Activated CD4-positive, alpha-beta memory T cell treated with anti-CD3 and anti-CD28 coated beads, Interleukin-2, amount 10 ng/mL, durations not matched to agents 7 days and 5 days (primary cell): ENCODE data around the gene MR1. TPM values are rescaled to one million over a fixed set of nuclear protein-coding genes. Genes with fewer than 3 reads are reported as not detected.
A peak's percentile ranks its signal among the peaks of the same experiment; 100 is the strongest.

Experiments
- CTCF ChIA-PET: fragments of 350-600 bp; sonication (Branson Sonifier 250); formaldehyde crosslinking; loops from one replicate; lab custom pipeline; 2021; ENCODE audit warnings: antibody characterized with exemption, inconsistent platforms; lab: Charles Lee
- POLR2A ChIA-PET: fragments of 350-600 bp; sonication (Branson Sonifier 250); formaldehyde crosslinking; loops from one replicate; lab custom pipeline; 2021; ENCODE audit warnings: antibody characterized with exemption; lab: Charles Lee
- DNase-seq: peaks from one replicate; pipeline ENCODE4 v3.0.0-alpha.2; 2020
- H3K27ac Mint-ChIP-seq: one replicate; pipeline ENCODE4 v1.8.0; 2021; ENCODE audit warnings: mild to moderate bottlenecking, mixed read lengths
- H3K27me3 Mint-ChIP-seq: one replicate; pipeline ENCODE4 v1.8.0; 2021; ENCODE audit warnings: mixed read lengths
- H3K36me3 Mint-ChIP-seq: one replicate; pipeline ENCODE4 v1.8.0; 2021; ENCODE audit warnings: low read depth, mixed read lengths
- H3K4me1 Mint-ChIP-seq: one replicate; pipeline ENCODE4 v1.8.0; 2021; ENCODE audit warnings: mixed read lengths
- H3K4me3 Mint-ChIP-seq: one replicate; pipeline ENCODE4 v1.8.0; 2021; ENCODE audit warnings: mild to moderate bottlenecking, mixed read lengths
- H3K9me3 Mint-ChIP-seq: one replicate; pipeline ENCODE4 v1.8.0; 2021; ENCODE audit warnings: mixed read lengths
- total RNA-seq, 2 experiments: library from RNA; stranded (reverse); gene quantifications; one replicate each; pipeline ENCODE4 v1.2.3, GENCODE V29; 2021

MR1 gene
- total RNA-seq, 2 experiments from 2014 or later: 36.4 to 36.5 TPM

- ChIA-PET POLR2A (interaction anchor here (0.6 to 13.2 kb wide), 24 partner anchors 10 to 602 kb away, joined by 3 to 374 read pairs (median 5); partner anchors contain the start of genes IER5, MR1 and STX6), CTCF (interaction anchor here (0.8 to 6.3 kb wide), 14 partner anchors 9 to 83 kb away, joined by 3 to 60 read pairs (median 4); partner anchors contain the start of gene MR1)
- Mint-ChIP-seq H3K27ac (peak overlapping the region; percentile 51), H3K4me1 (peaks cover 69% of the 10 kb centered on the region), H3K36me3 (no peaks in the 10 kb centered on the region), H3K9me3 (no peaks in the 10 kb centered on the region), H3K27me3 (peaks cover 35% of the 10 kb centered on the region), H3K4me3 (peak overlapping the region; percentile 78)
- DNase-seq: peak; percentile 94
Observed at GRCh38 chr1:181105134-181106021, 71.6 kb downstream of the MR1 start.

- peaks cover 40% of the 10 kb centered on the region for H3K27me3 Mint-ChIP-seq
- peaks cover 63% of the 10 kb centered on the region for H3K4me1 Mint-ChIP-seq
- H3K27ac Mint-ChIP-seq: peak overlapping the region; percentile 51
- H3K4me3 Mint-ChIP-seq: peak overlapping the region; percentile 70
- DNase-seq: no peak
- H3K36me3 Mint-ChIP-seq: no peaks in the 10 kb centered on the region
- ChIA-PET POLR2A (interaction anchor here (1.8 to 13.2 kb wide), 6 partner anchors 9 to 29 kb away, joined by 5 to 374 read pairs (median 17); partner anchors contain the start of gene IER5), CTCF (interaction anchor here (1.2 to 6.3 kb wide), 6 partner anchors 15 to 68 kb away, joined by 3 to 60 read pairs (median 4); no protein-coding TSS in a partner anchor)
- H3K9me3 Mint-ChIP-seq: no peaks in the 10 kb centered on the region
Observed at GRCh38 chr1:181106022-181106312, 72.2 kb downstream of the MR1 start.

GRCh38 chr1:181106479-181106878, 72.7 kb downstream of the MR1 start:
- Mint-ChIP-seq H3K36me3 (no peaks in the 10 kb centered on the region), H3K27me3 (peaks cover 45% of the 10 kb centered on the region), H3K9me3 (no peaks in the 10 kb centered on the region), H3K4me1 (peaks cover 58% of the 10 kb centered on the region), H3K4me3 (peak overlapping the region; percentile 70), H3K27ac (no peak overlapping the region)
- POLR2A ChIA-PET: interaction anchor here (1.3 to 13.2 kb wide), 7 partner anchors 9 to 29 kb away, joined by 3 to 374 read pairs (median 12); partner anchors contain the start of gene IER5
- no peak for DNase-seq
- CTCF ChIA-PET: interaction anchor here (1.6 to 6.3 kb wide), 4 partner anchors 15 to 69 kb away, joined by 3 to 60 read pairs (median 30); no protein-coding TSS in a partner anchor

- ChIA-PET POLR2A (interaction anchor here (1.3 to 13.2 kb wide), 4 partner anchors 10 to 28 kb away, joined by 3 to 374 read pairs (median 8); partner anchors contain the start of gene IER5), CTCF (interaction anchor here (6.1 to 6.3 kb wide), 2 partner anchors 16 to 34 kb away, joined by 55 to 60 read pairs; no protein-coding TSS in a partner anchor)
- Mint-ChIP-seq H3K4me3 (no peak overlapping the region), H3K4me1 (peaks cover 49% of the 10 kb centered on the region), H3K27ac (no peak overlapping the region), H3K9me3 (no peaks in the 10 kb centered on the region), H3K36me3 (no peaks in the 10 kb centered on the region), H3K27me3 (peaks cover 49% of the 10 kb centered on the region)
- DNase-seq: no peak
Observed at GRCh38 chr1:181107711-181108110, 73.9 kb downstream of the MR1 start.

GRCh38 chr1:181108304-181108867, 74.6 kb downstream of the MR1 start:
- Mint-ChIP-seq H3K27ac (no peak overlapping the region), H3K27me3 (peaks cover 49% of the 10 kb centered on the region), H3K4me1 (peaks cover 44% of the 10 kb centered on the region), H3K36me3 (no peaks in the 10 kb centered on the region), H3K4me3 (no peak overlapping the region), H3K9me3 (no peaks in the 10 kb centered on the region)
- ChIA-PET POLR2A (interaction anchor here (13.2 kb wide), 1 partner anchor 20 kb away, joined by 374 read pairs; the partner anchor contains the start of gene IER5), CTCF (no interaction called here)
- DNase-seq: no peak

DNA sequence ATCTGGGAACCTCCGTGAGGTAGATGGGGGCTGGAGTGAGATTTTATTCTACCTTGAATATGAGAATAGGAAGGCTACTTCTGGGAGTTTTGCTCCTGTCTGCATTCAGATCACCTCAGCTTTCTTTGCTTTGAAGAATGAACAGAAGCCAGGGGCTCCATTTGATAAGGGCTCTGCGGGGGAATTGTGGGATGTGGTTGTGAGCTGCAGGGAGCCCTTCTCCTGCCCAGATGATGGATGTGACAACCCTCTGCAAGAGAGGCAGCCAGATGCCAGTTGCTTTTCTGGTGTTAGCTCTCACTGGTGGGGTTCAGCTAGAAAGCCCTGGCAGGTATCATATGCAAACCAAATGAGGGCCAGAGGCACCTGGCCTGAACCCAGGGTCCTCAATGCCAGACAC, 76.2 kb downstream of the MR1 start:
- peaks cover 49% of the 10 kb centered on the region for H3K27me3 Mint-ChIP-seq
- DNase-seq: no peak
- no peaks in the 10 kb centered on the region for H3K9me3 Mint-ChIP-seq
- no peak overlapping the region for H3K4me3 Mint-ChIP-seq
- no peak overlapping the region for H3K27ac Mint-ChIP-seq
- H3K36me3 Mint-ChIP-seq: no peaks in the 10 kb centered on the region
- peaks cover 31% of the 10 kb centered on the region for H3K4me1 Mint-ChIP-seq
- POLR2A ChIA-PET: interaction anchor here (1.0 to 1.5 kb wide), 3 partner anchors 18 to 77 kb away, joined by 3 to 6 read pairs (median 4); partner anchors contain the start of gene MR1
- CTCF ChIA-PET: interaction anchor here (1.2 kb wide), 1 partner anchor 19 kb away, joined by 3 read pairs; no protein-coding TSS in a partner anchor

Other genes starting within 250 kb of the MR1 start
- gene KIAA1614, start 121.1 kb upstream of the MR1 start, total RNA-seq: under 1 TPM; 0.03 to 0.13 TPM
- 10 to 100 TPM; 20.6 to 21.0 TPM for gene STX6, start 11.1 kb upstream of the MR1 start, total RNA-seq
- gene IER5, start 54.7 kb downstream of the MR1 start, total RNA-seq: 10 to 100 TPM; 41.6 to 43.9 TPM